Breast epithelium (tissue), 4 donors: ENCODE data around the gene CD151. TPM values are rescaled to one million over a fixed set of nuclear protein-coding genes. Genes with fewer than 3 reads are reported as not detected.

Experiments used
- DNase-seq, 2 donors: peaks; one replicate each; pipeline ENCODE4 v3.0.0-alpha.2; 2019; ENCODE audit warnings: low spot score in 2 of 2
- H3K27ac ChIP-seq, 2 donors: fragments of 200-600 bp; sonication (generic) in 1 of 2; one replicate each; pipeline ENCODE4 v1.5.1; 2016 to 2019; ENCODE audit warnings: mild to moderate bottlenecking in 1 of 2
- H3K27me3 ChIP-seq, 2 donors: fragments of 200-600 bp; sonication (generic) in 1 of 2; one replicate each; pipeline versions ENCODE4 v1.5.1 to v1.6.0; 2017 to 2019; ENCODE audit warnings: control low read depth in 1 of 2, mild to moderate bottlenecking in 1 of 2
- H3K36me3 ChIP-seq: fragments of 200-600 bp; one replicate; pipeline ENCODE4 v1.5.1; 2019
- H3K4me1 ChIP-seq, 2 donors: fragments of 200-600 bp; sonication (generic); one replicate each; pipeline ENCODE4 v1.5.1; 2016 to 2019; ENCODE audit warnings: control low read depth in 1 of 2
- H3K4me3 ChIP-seq, 3 donors: fragments of 200-600 bp; sonication (generic); 1 replicate in 2 of 3; 2 replicates in 1 of 3; pipeline ENCODE4 v1.5.1; 2016 to 2019; ENCODE audit warnings: mild to moderate bottlenecking in 3 of 3, moderate library complexity in 2 of 3
- H3K9me3 ChIP-seq, 2 donors: fragments of 200-600 bp; sonication (generic) in 1 of 2; one replicate each; pipeline ENCODE4 v1.5.1; 2016 to 2019; ENCODE audit warnings: control low read depth in 1 of 2
- CTCF ChIP-seq, 3 donors: fragments of 450-650 bp; IDR thresholded peaks; one replicate each; pipeline ENCODE4 v1.5.1; 2016 to 2017; ENCODE audit warnings: antibody characterized with exemption in 3 of 3, mild to moderate bottlenecking in 3 of 3, moderate library complexity in 3 of 3
- POLR2A ChIP-seq: fragments of 450-650 bp; IDR thresholded peaks from one replicate; pipeline ENCODE4 v1.6.1; 2016; ENCODE audit warnings: antibody characterized with exemption, mild to moderate bottlenecking, moderate library complexity
- POLR2AphosphoS5 ChIP-seq, 3 donors: sonication (generic); formaldehyde crosslinking; IDR thresholded peaks; one replicate each; pipeline ENCODE4 v1.6.1; 2017; ENCODE audit warnings: antibody characterized with exemption in 3 of 3
- intact Hi-C: fragments of 100-400 bp; cut with DNase I; formaldehyde crosslinking; loops from one replicate; pipeline ENCODE4 v1.15.1; 2023; ENCODE audit warnings: low total_unique reads
- total RNA-seq, 3 donors: library from RNA; depleted of rRNA; stranded (reverse); fragments of >200 nt; gene quantifications; one replicate each; pipeline ENCODE4 v1.1.0, GENCODE V29; 2016

The CD151 gene
- total RNA-seq, 3 donors from 2014 or later = 209 to 847 (median 343) TPM

DNA sequence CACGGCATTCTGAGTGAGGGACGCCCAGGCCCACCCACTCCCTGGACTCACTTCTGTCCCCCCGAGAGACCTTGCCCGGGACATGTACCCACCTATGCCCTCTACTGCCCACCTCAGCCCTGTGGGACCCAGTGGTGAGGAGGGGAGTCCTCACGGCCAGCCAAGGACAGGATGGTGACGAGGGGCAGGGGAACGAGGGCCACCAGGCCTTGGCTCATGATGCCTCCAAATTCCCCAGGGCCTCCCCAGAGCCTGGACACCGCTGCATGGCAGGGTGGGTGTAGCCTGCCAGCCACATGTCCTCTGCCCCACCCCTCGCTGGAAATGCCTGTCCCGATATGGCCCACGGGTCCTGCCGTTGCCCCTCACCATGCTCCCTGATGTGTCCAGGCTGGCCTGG lies 36.0 kb downstream of the CD151 start:
- Histone ChIP-seq H3K9me3 (no peaks in the 10 kb centered on the region), H3K27me3 (no peaks in the 10 kb centered on the region), H3K36me3 (no peaks in the 10 kb centered on the region), H3K4me3 (no peak overlapping the region), H3K27ac (no peak overlapping the region), H3K4me1 (no peaks in the 10 kb centered on the region)
- intact Hi-C loops = loop anchor here (10.0 kb wide), 1 partner anchor 116 kb away; no protein-coding TSS in a partner anchor
- TF ChIP-seq POLR2AphosphoS5 (IDR thresholded peaks at IDR 0.05) (no peak), POLR2A (no peak), CTCF (IDR thresholded peaks at IDR 0.05) (no peak)
- DNase-seq = no peak

GRCh38 chr11:869399-870126 lies 36.8 kb downstream of the CD151 start:
- H3K27me3 ChIP-seq = no peaks in the 10 kb centered on the region
- TF ChIP-seq POLR2A (no peak), CTCF (IDR thresholded peaks at IDR 0.05) (no peak), POLR2AphosphoS5 (IDR thresholded peaks at IDR 0.05) (no peak)
- DNase-seq = no peak
- intact Hi-C loops = loop anchor here (10.0 kb wide), 1 partner anchor 115 kb away; no protein-coding TSS in a partner anchor
- H3K4me1 ChIP-seq = no peaks in the 10 kb centered on the region
- no peaks in the 10 kb centered on the region for H3K9me3 ChIP-seq
- H3K4me3 ChIP-seq = no peak overlapping the region
- H3K27ac ChIP-seq = no peak overlapping the region
- no peaks in the 10 kb centered on the region for H3K36me3 ChIP-seq

DNA sequence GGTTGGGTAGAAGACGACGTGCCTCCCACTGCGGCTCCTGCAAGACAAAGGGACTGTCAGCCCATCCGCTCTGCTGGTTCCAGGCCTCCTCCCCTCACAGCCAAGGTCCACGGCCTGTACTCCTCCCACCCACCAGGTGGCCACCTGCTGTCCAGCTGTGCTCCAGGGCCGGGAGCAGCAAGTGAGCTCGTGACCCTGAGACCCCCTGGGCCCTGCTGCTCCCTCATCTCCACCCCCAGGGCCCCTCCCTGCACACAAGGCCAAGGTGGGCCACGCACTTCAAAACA lies 37.3 kb downstream of the CD151 start:
- intact Hi-C loops = no loop called here
- Histone ChIP-seq H3K4me1 (no peaks in the 10 kb centered on the region), H3K4me3 (no peak overlapping the region), H3K27ac (no peak overlapping the region), H3K9me3 (no peaks in the 10 kb centered on the region), H3K36me3 (no peaks in the 10 kb centered on the region), H3K27me3 (no peaks in the 10 kb centered on the region)
- TF ChIP-seq POLR2AphosphoS5 (IDR thresholded peaks at IDR 0.05) = no peak
- TF ChIP-seq CTCF (IDR thresholded peaks at IDR 0.05) = no peak
- TF ChIP-seq POLR2A = no peak
- no peak for DNase-seq

DNA sequence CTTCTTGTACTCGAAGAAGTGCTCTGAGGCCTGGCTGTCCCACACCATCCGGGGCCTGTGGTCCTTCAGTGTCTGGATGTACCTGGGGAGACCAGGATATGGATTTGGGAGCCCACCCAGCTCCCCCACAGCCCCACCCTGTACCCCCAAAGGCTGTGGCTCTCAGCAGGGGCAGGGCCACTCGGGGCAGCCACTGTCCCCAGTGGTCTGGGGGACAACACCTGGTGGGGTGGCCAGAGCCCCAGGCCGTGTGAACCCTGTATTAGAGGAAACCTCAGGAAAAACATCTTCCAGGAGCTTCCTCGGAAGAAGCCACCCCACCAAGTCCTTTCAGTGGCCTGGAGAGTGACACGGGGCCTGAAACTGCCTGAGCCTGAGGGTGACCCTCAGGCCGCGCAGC lies 37.7 kb downstream of the CD151 start:
- intact Hi-C loops = no loop called here
- Histone ChIP-seq H3K4me3 (no peak overlapping the region), H3K4me1 (no peaks in the 10 kb centered on the region), H3K9me3 (no peaks in the 10 kb centered on the region), H3K36me3 (no peaks in the 10 kb centered on the region), H3K27me3 (no peaks in the 10 kb centered on the region), H3K27ac (no peak overlapping the region)
- TF ChIP-seq POLR2A (no peak), CTCF (IDR thresholded peaks at IDR 0.05) (no peak), POLR2AphosphoS5 (IDR thresholded peaks at IDR 0.05) (no peak)
- no peak for DNase-seq

DNA sequence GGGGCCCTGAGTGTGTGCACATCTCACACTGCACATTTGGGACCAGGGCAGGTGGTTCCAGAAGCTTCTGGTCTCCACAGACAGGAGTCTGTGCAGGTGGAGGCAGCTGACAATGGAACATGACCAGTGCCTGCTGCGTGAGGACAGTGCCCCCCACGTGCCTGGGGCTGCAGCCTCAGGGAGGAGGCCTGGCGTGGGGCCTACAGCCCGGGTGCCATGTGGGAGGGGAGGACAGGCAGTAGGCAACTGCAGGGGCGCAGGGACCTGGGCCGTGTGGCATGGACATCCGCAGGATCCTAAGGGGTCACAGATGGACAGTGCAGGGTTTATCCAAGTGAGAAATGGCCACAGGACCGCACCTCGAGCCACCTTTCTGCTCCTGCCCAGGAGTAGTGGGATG lies 38.7 kb downstream of the CD151 start:
- no peak for DNase-seq
- Histone ChIP-seq H3K27ac (no peak overlapping the region), H3K4me1 (no peaks in the 10 kb centered on the region), H3K27me3 (no peaks in the 10 kb centered on the region), H3K9me3 (no peaks in the 10 kb centered on the region), H3K4me3 (no peak overlapping the region), H3K36me3 (no peaks in the 10 kb centered on the region)
- no peak for TF ChIP-seq POLR2AphosphoS5 (IDR thresholded peaks at IDR 0.05)
- no peak for TF ChIP-seq CTCF (IDR thresholded peaks at IDR 0.05)
- TF ChIP-seq POLR2A = no peak
- intact Hi-C loops = no loop called here
